H1 (cell line): ENCODE data around the gene NDUFA11. TPM values are rescaled to one million over a fixed set of nuclear protein-coding genes. Genes with fewer than 3 reads are reported as not detected.

ENCODE experiments used
- CTCF ChIA-PET: fragments of 300-600 bp; sonication (Branson Sonifier 250); formaldehyde crosslinking; loops from one replicate; lab custom pipeline; 2021; ENCODE audit not compliant: partially characterized antibody; lab: Charles Lee
- POLR2A ChIA-PET: fragments of 300-600 bp; sonication (Branson Sonifier 250); formaldehyde crosslinking; loops from one replicate; lab custom pipeline; 2021; ENCODE audit warnings: inconsistent platforms; ENCODE audit not compliant: partially characterized antibody; lab: Charles Lee
- DNase-seq, 2 experiments: peaks; one replicate each; pipeline versions ENCODE4 v3.0.0 to v3.0.0-alpha.2; 2010 to 2022; ENCODE audit warnings: low spot score in 2 of 2, low read depth in 1 of 2, mixed read lengths in 1 of 2
- FAIRE-seq: peaks from 2 replicates; lab custom pipeline; 2011; peaks lifted over from hg19 to GRCh38; lab: Jason Lieb, UNC
- H2AFZ ChIP-seq: 2 replicates; pipeline ENCODE4 v1.8.1; 2012; ENCODE audit warnings: low read length, inconsistent platforms
- H2AK5ac ChIP-seq: 2 replicates; pipeline ENCODE4 v1.6.1; 2013; ENCODE audit warnings: low read depth, low read length
- H2BK120ac ChIP-seq: replicated peaks from 2 replicates; pipeline ENCODE3; 2013; ENCODE audit warnings: low read depth, low read length, inconsistent platforms
- H2BK12ac ChIP-seq: 2 replicates; pipeline ENCODE4 v1.6.1; 2013; ENCODE audit warnings: low read depth, low read length
- H2BK15ac ChIP-seq: 2 replicates; pipeline ENCODE4 v1.6.1; 2013; ENCODE audit warnings: low read length
- H2BK20ac ChIP-seq: 2 replicates; pipeline ENCODE4 v1.6.1; 2013; ENCODE audit warnings: low read length
- H2BK5ac ChIP-seq: 2 replicates; pipeline ENCODE4 v1.6.1; 2013; ENCODE audit warnings: low read depth, low read length
- H3K14ac ChIP-seq: 2 replicates; pipeline ENCODE4 v1.6.1; 2013; ENCODE audit warnings: inconsistent platforms; ENCODE audit not compliant: insufficient read length
- H3K18ac ChIP-seq: 2 replicates; pipeline ENCODE4 v1.6.1; 2013; ENCODE audit warnings: low read length; ENCODE audit errors: extremely low read depth
- H3K23ac ChIP-seq: 2 replicates; pipeline ENCODE4 v1.6.1; 2013; ENCODE audit warnings: inconsistent platforms; ENCODE audit not compliant: insufficient read length
- H3K23me2 ChIP-seq: 2 replicates; pipeline ENCODE4 v1.6.1; 2013; ENCODE audit warnings: low read depth, low read length
- H3K27ac ChIP-seq: 2 replicates; pipeline ENCODE4 v1.6.1; 2011; ENCODE audit warnings: low read depth, low read length, inconsistent platforms
- H3K27me3 ChIP-seq, 4 experiments: replicated peaks in 1 of 4; 1 replicate in 1 of 4; 2 replicates in 3 of 4; pipeline versions ENCODE4 v1.6.1 to v1.8.1; 2011 to 2013; ENCODE audit warnings: low read length in 3 of 4, mild to moderate bottlenecking in 3 of 4, inconsistent platforms in 2 of 4, mixed read lengths in 2 of 4, moderate library complexity in 1 of 4; ENCODE audit not compliant: control insufficient read depth in 3 of 4, insufficient read depth in 3 of 4; ENCODE audit errors: extremely low read depth in 1 of 4
- H3K36me3 ChIP-seq, 4 experiments: 2 replicates each; pipeline versions ENCODE4 v1.6.1 to v1.8.1; 2011 to 2013; ENCODE audit warnings: mild to moderate bottlenecking in 4 of 4, low read length in 3 of 4, moderate library complexity in 2 of 4, control low read depth in 1 of 4, inconsistent platforms in 1 of 4; ENCODE audit not compliant: insufficient read depth in 4 of 4, control insufficient read depth in 2 of 4
- H3K4ac ChIP-seq: replicated peaks from 2 replicates; pipeline ENCODE3; 2013; ENCODE audit warnings: low read length, low read depth, mixed read lengths, inconsistent platforms; ENCODE audit not compliant: insufficient read length
- H3K4me1 ChIP-seq, 4 experiments: replicated peaks in 1 of 4; 1 replicate in 1 of 4; 2 replicates in 3 of 4; pipeline versions ENCODE4 v1.6.1 to v1.8.1; 2011 to 2013; ENCODE audit warnings: low read length in 3 of 4, inconsistent platforms in 2 of 4, mixed read lengths in 1 of 4; ENCODE audit not compliant: insufficient read depth in 4 of 4, control insufficient read depth in 3 of 4
- H3K4me2 ChIP-seq, 2 experiments: 2 replicates each; pipeline versions ENCODE4 v1.6.1 to v1.8.1; 2011 to 2013; ENCODE audit warnings: low read depth in 2 of 2, low read length in 2 of 2, control low read depth in 1 of 2, inconsistent platforms in 1 of 2, mild to moderate bottlenecking in 1 of 2; ENCODE audit not compliant: insufficient read depth in 1 of 2
- H3K4me3 ChIP-seq, 4 experiments: fragments of 200-600, 300-600 bp in 1 of 4; sonication (generic), shearing (Covaris generic), sonication (Bioruptor Twin) in 1 of 4; 2 replicates each; pipeline versions ENCODE4 v1.5.1 to v1.8.1; 2011 to 2016; ENCODE audit warnings: low read length in 4 of 4, low read depth in 3 of 4, control low read depth in 2 of 4, inconsistent platforms in 2 of 4, mild to moderate bottlenecking in 2 of 4, mixed read lengths in 1 of 4, moderate library complexity in 1 of 4; ENCODE audit not compliant: insufficient read depth in 2 of 4; ENCODE audit errors: extremely low read depth in 1 of 4
- H3K56ac ChIP-seq: replicated peaks from 2 replicates; pipeline ENCODE3; 2013; ENCODE audit warnings: low read depth, mild to moderate bottlenecking, mixed read lengths, low read length, inconsistent platforms; ENCODE audit not compliant: insufficient read length
- H3K79me1 ChIP-seq: 2 replicates; pipeline ENCODE4 v1.6.1; 2013; ENCODE audit warnings: low read depth, low read length, control low read depth
- H3K79me2 ChIP-seq, 2 experiments: 2 replicates each; pipeline versions ENCODE4 v1.6.1 to v1.8.1; 2012 to 2013; ENCODE audit warnings: low read length in 2 of 2, mild to moderate bottlenecking in 2 of 2, inconsistent platforms in 1 of 2; ENCODE audit not compliant: insufficient read depth in 2 of 2, control insufficient read depth in 1 of 2
- H3K9ac ChIP-seq, 4 experiments: replicated peaks in 1 of 4; 1 replicate in 1 of 4; 2 replicates in 3 of 4; pipeline versions ENCODE4 v1.6.1 to v1.8.1; 2011 to 2013; ENCODE audit warnings: low read depth in 3 of 4, low read length in 3 of 4, control low read depth in 2 of 4, mild to moderate bottlenecking in 2 of 4, moderate library complexity in 2 of 4, inconsistent platforms in 1 of 4; ENCODE audit errors: extremely low read depth in 1 of 4
- H3K9me3 ChIP-seq, 2 experiments: 2 replicates each; pipeline versions ENCODE4 v1.6.1 to v1.8.1; 2012 to 2013; ENCODE audit warnings: mild to moderate bottlenecking in 2 of 2, moderate library complexity in 2 of 2, control low read depth in 1 of 2, inconsistent platforms in 1 of 2, low read depth in 1 of 2, low read length in 1 of 2, mixed read lengths in 1 of 2; ENCODE audit not compliant: insufficient read depth in 2 of 2
- H4K20me1 ChIP-seq, 2 experiments: replicated peaks in 1 of 2; 2 replicates each; pipeline versions ENCODE3 to v1.8.1; 2011 to 2013; ENCODE audit warnings: inconsistent platforms in 2 of 2, low read length in 2 of 2, mild to moderate bottlenecking in 1 of 2; ENCODE audit not compliant: insufficient read depth in 2 of 2, control insufficient read depth in 1 of 2
- H4K5ac ChIP-seq: 2 replicates; pipeline ENCODE4 v1.6.1; 2013; ENCODE audit warnings: low read length, low read depth, mixed read lengths, inconsistent platforms; ENCODE audit not compliant: insufficient read length
- H4K8ac ChIP-seq: 2 replicates; pipeline ENCODE4 v1.8.0; 2013; ENCODE audit warnings: mild to moderate bottlenecking, moderate library complexity, low read length, inconsistent platforms; ENCODE audit not compliant: insufficient read depth; ENCODE audit errors: extremely low read depth
- H4K91ac ChIP-seq: replicated peaks from 2 replicates; pipeline ENCODE3; 2013; ENCODE audit warnings: low read length, mixed read lengths, inconsistent platforms; ENCODE audit not compliant: insufficient read length
- BRCA1 ChIP-seq: IDR thresholded peaks from 2 replicates; pipeline ENCODE4 v1.6.1; 2012; ENCODE audit warnings: low read depth, low read length, improper control_type of control experiment
- WGBS, 2 experiments: shearing (Covaris generic) in 1 of 2; methylation state at CpG; one replicate each; pipeline versions ENCODE4 v1.1.6 to v1.1.7; 2013 to 2015; ENCODE audit warnings: low lambda C conversion rate in 2 of 2, mixed read lengths in 2 of 2, inconsistent platforms in 1 of 2, low coverage in 1 of 2, missing lambda C conversion rate in 1 of 2; ENCODE audit not compliant: insufficient replicate concordance in 2 of 2, insufficient coverage in 1 of 2, insufficient read length in 1 of 2; ENCODE audit errors: extremely low coverage in 1 of 2, missing lambda C conversion rate in 1 of 2; 5-methylcytosine and 5-hydroxymethylcytosine counted together
- polyA plus RNA-seq, 7 experiments: library from polyadenylated mRNA; depleted of rRNA in 3 of 7; stranded (reverse) in 5 of 7; unstranded in 2 of 7; fragments of >200 nt in 5 of 7; fragments of 200-250 nt in 2 of 7; gene quantifications; 1 replicate in 5 of 7; 2 replicates in 1 of 7; 4 replicates in 1 of 7; pipeline versions ENCODE4 v1.2.1 to v1.2.3, GENCODE V29; 2011 to 2013; ENCODE audit warnings: missing spikeins in 2 of 7, mixed read lengths in 2 of 7
- total RNA-seq: library from RNA; stranded (reverse); fragmentation: NEBNext Ultra II Directional; extraction: Animal tissue kit (Norgen Biotek cat#: 25700); gene quantifications from 2 replicates; pipeline ENCODE4 v1.2.1, GENCODE V29; 2021

The NDUFA11 gene
- total and polyA plus RNA-seq, 2 of the 8 experiments (the other 6 are each of a cell fraction or from before 2014, with no cell fraction given): 205 to 1,037 TPM

- H3K79me1 ChIP-seq: no peaks in the 10 kb centered on the region
- no peak overlapping the region for H3K27ac ChIP-seq
- H3K56ac ChIP-seq: no peak overlapping the region
- no peak overlapping the region for H3K14ac ChIP-seq
- no peak for DNase-seq
- no peaks in the 10 kb centered on the region for H3K36me3 ChIP-seq
- no peak overlapping the region for H3K18ac ChIP-seq
- no peak overlapping the region for H2BK20ac ChIP-seq
- H4K8ac ChIP-seq: peak overlapping the region; percentile 45; the same call in 1 of the 2 replicates
- no peaks in the 10 kb centered on the region for H3K27me3 ChIP-seq
- H3K9me3 ChIP-seq: no peaks in the 10 kb centered on the region
- no peaks in the 10 kb centered on the region for H4K20me1 ChIP-seq
- H2BK15ac ChIP-seq: 0 out of 2 replicates have a peak overlapping the region, but pooled peaks have one; percentile 29
- H2BK12ac ChIP-seq: no peak overlapping the region
- POLR2A ChIA-PET: interaction anchor here (0.8 kb wide), 1 partner anchor 11 kb away, joined by 4 read pairs; no protein-coding TSS in a partner anchor
- TF ChIP-seq BRCA1: no peak
- H2BK120ac ChIP-seq: no peak overlapping the region
- H2BK5ac ChIP-seq: no peak overlapping the region
- no peak overlapping the region for H3K4ac ChIP-seq
- no peak overlapping the region for H3K4me2 ChIP-seq
- no peak for FAIRE-seq
- no peak overlapping the region for H2AFZ ChIP-seq
- no peaks in the 10 kb centered on the region for H3K79me2 ChIP-seq
- no peak overlapping the region for H3K23ac ChIP-seq
- H4K91ac ChIP-seq: no peak overlapping the region
- CTCF ChIA-PET: interaction anchor here (0.5 to 1.6 kb wide), 4 partner anchors 12 to 70 kb away, joined by 3 to 4 read pairs (median 4); no protein-coding TSS in a partner anchor
- H3K4me1 ChIP-seq: no peaks in the 10 kb centered on the region; a peak in 1 of 7 replicates
- H2AK5ac ChIP-seq: no peak overlapping the region
- no peak overlapping the region for H3K9ac ChIP-seq
- no peak overlapping the region for H4K5ac ChIP-seq
- H3K4me3 ChIP-seq: no peak overlapping the region
- H3K23me2 ChIP-seq: no peaks in the 10 kb centered on the region
- 89% methylated on average over 12 of the region's 12 CpGs; no CpG with 5 or more reads in 1 of the 2 experiments for WGBS, 2 experiments
Measured at GRCh38 chr19:5873617-5874199, 29.9 kb downstream of the NDUFA11 start.
